GM18499 (cell line): Measurements from ENCODE around the gene PCNX4.
"Not testable (repeated sequence)": the region's sequence is repeated elsewhere in the genome, so short reads cannot be mapped to it uniquely, and the experiment has no call there.

Experiments
- ATAC-seq: cut with Tn5 transposase; IDR thresholded peaks from one replicate; pipeline ENCODE4 v1.9.1; 2021; ENCODE audit warnings: moderate number of reproducible peaks; ENCODE audit not compliant: insufficient read depth, unreplicated experiment

PCNX4 gene

DNA sequence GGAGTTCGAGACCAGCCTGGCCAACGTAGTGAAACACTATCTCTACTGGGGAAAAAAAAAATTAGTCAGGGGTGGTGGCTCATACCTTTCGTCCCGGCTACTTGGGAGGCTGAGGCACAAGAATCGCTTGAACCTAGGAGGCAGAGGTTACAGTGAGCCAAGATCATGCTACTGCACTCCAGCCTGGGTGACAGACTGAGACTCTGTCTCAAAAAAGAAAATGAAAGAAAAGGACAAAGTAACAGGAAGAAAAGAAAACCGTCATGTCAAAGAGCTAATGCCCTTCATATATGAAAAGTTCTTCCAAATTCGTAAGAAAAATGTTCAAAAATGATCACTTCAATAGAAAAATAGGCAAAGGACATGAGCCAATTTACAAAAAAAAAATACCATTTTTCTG is 8.1 kb downstream of the PCNX4 start:
- ATAC-seq = not testable (repeated sequence)

DNA sequence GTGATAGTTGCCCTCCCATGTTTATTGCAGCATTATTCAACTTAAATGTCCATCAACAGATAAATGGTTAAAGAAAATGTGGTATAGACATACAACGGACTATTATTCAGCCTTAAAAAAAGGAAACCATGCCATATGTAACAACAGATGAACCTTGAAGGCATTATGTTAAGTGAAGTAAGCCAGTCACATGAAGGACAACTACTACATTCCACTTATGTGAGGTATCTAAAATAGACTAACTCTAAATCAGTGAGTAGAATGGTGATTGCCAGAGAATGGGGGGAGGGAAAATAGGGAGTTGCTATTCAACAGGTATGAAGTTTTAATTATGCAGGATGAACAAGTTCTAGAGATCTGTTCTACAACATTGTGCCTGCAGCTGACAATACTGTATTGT is 10.1 kb downstream of the PCNX4 start:
- ATAC-seq = no peak

DNA sequence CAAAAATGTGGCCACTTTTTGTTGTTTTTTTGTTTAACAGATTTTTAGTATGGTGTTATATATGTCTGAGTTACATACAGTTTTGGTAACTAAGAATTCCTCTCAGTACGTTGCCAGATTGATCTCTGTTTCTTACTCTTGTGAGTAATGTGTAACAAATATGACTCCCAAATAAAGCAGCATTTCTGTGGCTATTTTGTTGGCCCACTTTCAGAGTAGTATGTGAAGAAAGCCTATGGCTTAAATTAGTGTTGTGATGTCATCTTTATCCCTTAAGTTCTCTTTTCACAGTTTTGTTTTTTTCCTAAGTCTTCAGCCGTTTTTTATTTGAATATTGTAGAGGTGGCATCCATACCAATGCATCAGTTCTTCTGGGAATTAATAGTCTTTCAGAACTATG is 10.7 kb downstream of the PCNX4 start:
- no peak for ATAC-seq

DNA sequence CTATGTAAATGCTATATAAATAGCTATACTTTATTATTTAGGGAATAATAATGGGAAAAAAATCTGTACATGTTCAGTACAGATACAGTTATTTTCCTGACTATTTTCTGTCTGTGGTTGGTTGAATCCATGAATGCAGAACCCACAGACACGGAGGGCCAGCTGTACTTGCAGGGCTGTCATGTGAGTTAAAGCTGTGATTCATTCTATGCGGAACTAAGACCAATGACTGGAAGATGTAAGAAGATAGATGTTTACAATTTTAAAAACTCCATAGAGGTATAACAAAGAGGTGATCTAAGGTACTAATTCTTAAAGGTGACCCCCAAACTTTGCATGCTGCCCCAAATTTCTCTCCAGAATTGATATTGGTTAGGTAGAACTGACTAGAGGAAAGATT is 14.6 kb downstream of the PCNX4 start:
- no peak for ATAC-seq

DNA sequence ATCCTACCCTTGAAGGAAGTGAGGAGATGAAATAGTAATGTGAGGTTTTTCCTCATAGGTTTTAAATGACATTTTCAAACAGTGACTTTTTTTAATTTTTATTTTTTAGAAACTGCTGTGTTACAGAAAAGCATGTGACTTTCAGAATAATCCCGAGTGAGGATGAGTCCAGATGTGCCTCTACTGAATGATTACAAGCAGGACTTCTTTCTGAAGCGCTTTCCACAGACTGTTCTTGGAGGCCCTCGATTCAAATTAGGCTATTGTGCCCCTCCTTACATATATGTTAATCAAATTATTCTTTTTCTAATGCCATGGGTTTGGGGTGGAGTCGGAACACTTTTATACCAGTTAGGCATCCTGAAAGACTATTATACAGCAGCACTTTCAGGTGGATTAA is 15.8 kb downstream of the PCNX4 start:
- no peak for ATAC-seq

DNA sequence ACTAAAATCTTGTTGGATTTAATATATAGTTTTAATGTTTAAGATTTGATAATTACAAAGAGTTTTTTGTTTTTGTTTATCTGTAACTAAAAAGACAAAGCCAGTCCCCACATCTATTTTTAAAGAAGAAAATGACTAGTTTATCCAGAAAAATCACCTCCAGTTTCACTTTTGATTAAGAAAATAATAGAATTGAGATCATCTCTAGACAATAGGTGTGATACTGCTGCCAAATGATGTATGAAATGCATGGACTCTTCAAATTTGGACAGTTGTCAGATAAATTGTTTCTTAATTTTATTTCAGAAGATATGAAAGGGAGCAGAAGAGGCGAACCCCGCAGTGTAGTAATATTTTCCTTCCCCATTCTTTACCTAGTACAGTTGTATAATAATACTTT is 20.0 kb downstream of the PCNX4 start:
- ATAC-seq = no peak

DNA sequence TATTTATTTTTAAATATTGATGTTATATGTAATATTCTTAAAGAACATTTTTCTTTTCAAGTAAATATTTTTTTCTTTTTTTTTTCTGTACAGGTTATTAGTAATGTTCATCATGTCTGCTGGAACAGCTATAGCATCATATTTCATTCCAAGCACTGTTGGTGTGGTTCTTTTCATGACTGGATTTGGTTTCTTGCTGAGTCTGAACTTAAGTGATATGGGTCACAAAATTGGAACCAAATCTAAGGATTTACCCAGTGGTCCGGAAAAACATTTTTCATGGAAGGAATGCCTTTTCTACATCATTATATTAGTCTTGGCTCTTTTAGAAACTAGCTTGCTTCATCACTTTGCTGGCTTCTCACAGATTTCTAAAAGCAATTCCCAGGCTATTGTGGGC is 23.2 kb downstream of the PCNX4 start:
- no peak for ATAC-seq

DNA sequence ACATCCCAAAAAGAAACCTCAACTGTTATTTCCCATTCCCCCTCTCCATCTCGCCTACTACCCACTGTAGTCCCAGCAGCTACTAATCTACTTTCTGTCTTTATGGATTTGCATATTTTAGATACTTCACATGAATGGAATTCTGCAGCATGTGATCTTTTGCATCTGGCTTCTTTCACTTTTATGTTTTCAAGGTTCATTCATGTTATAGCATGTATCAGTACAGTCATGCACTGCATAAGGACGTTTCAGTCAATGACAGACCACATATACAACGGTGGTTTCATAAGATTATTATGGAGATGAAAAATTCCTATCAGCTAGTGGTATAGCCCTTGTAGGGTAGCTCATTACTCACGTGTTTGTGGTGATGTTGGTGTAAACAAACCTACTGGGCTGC is 24.5 kb downstream of the PCNX4 start:
- no peak for ATAC-seq

DNA sequence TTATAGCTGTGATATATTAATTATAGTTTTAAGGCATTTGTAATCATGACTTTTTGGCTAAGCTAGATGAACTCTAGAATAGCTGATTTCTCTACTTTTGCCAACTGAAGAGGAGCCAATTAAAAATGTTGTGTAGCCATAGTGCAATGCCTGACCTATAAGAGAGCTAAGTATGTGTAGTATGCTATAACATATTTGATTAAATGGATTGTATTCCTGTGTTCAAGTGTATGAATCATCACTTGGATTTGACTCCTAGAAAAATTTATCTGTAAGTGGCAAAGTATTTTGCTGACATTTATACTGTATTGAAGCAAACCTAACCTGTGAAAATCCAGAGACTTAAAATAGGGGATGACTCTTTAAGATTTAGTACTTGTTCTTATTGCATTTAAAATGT is 34.2 kb downstream of the PCNX4 start:
- no peak for ATAC-seq

DNA sequence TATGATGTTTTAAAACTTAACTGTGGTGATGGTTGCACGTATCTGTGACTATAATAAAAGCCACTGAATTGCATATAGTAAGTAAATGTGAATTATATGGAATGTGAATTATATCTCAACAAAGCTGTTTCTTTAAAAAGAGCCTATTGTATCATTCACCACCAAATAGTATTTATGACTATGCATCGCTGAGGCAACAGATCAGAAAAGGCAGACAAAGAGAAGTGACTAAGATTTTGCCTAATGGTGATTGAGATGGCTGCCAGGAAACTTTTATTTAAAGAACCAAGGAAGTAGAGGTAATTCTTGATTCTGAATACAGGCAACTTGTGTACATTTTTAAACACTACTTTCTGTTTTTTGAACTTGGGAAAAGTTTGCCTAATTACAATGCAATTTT is 41.8 kb downstream of the PCNX4 start:
- no peak for ATAC-seq

DNA sequence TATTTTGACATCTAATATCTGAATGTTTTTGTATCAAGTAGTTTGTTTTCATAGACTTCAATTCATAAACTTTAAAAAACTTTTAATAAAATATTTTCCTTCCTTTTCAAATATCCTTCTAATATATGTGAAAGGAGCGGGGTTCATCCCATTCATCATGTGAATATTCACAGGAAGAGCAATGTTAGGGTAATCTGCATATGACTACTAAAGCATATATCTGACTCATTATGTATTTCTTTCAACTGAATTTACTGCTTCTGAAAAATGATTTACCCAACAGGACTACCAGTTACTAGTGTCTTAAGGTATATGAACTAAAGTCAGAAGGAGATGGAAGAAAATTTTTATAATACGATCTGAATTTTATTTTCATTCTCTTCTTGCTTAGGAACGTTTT is 43.0 kb downstream of the PCNX4 start:
- no peak for ATAC-seq

DNA sequence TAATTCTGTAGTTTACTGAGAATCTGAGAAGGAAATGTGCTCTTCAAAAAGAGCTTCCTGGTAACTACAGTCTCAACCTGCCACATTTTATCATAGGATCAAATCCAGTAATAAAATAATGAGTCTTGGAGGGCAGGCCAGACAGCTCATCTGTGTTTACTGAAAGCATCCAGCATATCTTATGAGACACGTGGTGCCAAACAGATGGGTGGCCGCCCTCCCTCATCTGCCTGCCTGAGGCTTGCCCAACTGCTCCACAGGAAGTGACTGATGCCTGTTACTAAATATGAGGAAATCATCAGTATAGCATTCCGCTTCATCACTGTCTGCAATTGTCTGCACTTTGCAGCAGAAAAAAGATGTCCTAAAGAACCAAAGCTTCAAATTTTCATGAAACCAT is 60.0 kb downstream of the PCNX4 start:
- ATAC-seq = no peak

DNA sequence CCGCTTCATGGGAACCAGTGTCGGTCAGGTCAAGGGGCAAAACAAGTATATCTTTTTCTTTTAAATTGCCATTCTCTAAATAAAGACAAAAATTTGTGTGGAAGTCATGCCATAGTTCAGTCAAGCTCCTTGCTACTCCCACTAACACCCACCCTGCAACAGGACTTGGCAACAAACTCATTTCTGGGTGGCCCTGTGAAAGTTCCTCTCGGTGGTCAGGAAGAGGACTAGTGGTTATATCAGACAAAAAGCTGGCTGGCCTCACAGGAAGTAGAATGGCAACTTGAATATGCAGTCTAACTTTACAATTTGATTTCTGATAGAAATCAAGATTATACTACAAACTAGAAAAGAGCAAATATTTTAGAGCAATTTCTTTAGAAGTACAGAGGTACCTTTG is 62.3 kb downstream of the PCNX4 start:
- ATAC-seq = no peak

DNA sequence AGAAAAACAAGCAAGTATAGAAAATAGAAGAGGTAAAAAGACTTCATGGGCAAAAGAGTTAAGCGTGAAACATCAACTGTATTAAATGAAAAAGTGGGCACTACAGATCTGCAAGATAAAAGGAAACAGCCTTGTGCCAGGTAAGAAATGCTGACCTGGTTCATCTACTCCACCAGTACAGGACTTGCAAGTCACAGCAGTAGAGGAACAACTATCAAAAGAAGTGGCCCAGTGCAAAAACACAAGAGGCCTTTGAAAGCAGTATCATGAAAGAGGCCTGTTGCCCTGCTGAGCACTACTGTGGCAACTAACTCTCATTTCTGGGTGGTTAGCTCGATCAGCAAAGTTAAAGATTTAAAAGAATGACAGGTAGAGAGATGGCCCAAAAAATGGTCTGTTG is 62.9 kb downstream of the PCNX4 start:
- ATAC-seq = no peak

DNA sequence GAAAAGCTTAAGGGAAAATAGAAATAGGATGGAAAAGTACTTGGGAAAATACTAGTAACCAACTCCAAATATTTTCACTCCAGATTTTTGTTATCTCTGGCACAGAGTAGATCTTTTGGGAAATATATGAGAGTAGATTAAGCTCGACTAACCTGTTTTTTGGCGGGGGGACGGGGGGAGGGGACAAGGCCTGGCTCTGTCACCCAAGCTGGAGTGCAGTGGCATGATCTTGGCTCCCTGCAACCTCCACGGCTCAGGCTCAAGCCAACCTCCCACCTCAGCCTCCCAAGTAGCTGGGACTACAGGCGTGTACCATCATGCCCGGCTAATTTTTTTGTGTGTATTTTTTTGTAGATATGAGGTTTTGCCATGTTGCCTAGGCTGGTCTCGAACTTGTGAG is 68.7 kb downstream of the PCNX4 start:
- ATAC-seq = no peak

DNA sequence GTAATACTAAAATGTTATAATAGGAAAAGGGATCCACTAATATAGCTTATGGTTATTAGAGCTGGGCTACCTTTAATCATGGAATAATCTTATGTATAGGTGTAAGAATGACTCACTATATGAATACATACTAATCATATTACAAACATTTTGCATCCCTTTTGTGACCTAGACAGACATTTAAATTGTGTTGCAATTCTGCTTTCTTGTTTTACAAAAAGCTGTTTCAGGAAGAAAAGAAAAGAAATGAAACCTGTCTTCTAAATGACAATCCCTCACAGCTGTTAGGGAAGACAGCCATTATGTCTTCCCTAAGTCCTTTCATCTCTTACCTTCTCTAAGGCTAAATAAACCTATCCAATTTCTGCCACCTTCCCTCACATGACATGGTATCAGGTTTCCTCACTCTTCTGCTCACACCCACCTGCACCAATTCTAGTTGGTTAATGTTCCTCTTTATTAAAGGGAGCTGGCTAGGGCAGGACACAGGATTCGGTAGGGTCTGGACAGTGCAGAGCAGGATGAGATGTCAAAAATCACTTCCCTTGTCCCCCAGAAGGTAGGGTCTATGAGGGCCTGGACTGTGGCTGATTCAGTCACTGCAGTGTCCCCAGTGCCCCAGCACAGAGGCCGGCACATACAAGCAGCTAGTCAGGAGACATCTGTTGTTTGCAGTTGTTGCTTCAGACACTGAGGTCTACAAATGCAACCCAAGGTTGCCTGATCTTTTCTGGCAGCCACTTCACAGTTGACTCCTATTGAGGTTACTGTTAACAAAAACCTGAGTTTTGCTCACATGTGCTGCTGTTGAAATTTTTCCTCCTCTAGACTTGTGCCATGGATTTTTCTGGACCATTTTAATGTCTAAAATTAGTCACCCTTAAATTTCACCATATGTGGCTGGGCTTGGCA is 69.7 kb downstream of the PCNX4 start:
- no peak for ATAC-seq

DNA sequence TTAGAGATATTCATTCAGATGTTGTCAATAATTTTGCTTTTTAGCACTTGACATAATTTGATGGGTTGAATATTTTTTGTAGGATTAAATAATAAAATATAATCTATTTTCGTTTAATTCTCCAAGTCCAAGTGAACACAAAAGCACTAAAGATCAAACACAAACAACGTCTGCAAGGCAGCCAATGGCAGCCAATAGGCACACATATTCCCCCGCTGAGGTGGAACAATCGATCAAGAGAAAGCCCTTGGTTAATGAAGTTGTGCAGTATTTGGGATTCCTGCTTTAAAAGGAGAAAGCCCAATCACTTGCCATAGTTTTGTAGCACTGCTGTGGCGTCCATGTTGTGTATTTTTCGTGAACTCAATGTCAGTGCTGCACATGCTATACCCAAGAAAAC is 72.0 kb downstream of the PCNX4 start:
- no peak for ATAC-seq

DNA sequence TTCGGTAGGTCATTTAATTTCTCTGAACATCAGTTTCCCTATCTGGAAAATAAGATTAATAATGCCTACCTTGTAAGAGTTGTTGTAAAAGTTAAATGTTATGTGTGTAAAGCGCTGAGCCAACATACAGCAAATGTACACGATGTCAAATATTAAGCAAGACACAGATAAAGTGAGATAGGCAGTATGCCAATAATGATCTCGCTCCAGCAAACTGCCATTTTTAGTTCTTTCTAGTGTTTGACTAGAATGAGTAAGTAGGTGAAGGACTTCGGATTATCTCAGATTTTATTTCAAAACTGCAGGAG is 72.6 kb downstream of the PCNX4 start:
- ATAC-seq = no peak

DNA sequence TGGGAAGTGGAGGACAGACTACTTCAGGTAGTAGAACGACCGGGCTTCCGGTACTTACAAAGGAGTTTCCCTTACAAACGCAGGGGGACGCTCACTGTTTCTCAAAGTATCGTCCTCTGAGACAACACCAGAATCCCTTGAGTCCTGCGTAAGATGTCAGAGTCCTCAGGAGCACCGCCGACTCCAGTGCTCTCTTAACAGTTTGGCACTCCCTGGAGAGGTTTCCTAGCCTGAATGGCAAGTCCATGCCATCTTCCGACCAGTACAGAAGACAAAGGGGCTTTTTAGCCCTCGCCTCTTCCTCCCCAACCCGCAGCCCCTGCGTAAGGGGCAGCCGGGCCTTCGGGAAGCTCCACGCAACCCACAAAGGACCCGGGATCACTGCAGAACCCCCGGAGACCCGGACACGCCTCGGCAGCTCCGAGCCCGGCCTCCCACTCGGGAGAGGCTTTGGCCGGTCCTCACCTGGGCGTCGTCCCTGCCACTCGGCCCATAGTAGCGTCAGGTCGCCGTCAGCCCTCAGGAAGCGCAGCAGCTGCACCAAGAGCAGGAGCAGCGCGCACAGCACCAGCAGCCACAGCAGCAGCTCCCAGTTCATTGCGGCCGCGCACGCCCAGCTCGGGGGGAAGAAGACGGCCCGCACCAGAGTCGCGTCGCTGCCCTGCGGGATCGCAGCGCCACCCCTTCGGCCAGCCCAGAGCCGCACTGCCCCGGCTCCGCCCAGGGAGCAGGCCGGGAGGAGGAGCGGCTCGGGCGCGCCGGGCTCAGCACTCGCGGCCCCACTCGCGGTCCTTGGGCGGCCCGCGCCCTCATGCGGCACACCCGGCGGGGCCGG is 73.2 kb downstream of the PCNX4 start, which contains the start of gene DHRS7:
DHRS7 (minus strand) TSS at position 687 of the 835 bp plus-strand sequence; CDS start at position 598, 89 bp downstream.
- peak; percentile 43 for ATAC-seq

DNA sequence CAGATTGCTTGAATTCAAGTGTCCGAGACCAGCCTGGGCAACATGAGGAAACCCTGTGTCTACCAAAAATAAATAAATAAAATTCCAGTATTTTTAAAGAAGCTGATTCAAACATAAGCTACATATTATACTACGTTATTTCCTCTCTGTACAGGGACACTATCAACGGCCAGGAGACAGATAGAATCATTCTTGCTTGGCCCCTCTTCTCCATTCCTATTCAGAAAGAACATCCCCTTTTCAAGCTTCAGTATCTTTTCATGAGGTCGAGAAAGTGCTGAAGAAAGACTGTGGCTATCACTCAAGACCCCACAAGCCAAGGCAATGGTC is 73.8 kb downstream of the PCNX4 start:
- ATAC-seq = peak; percentile 11

DNA sequence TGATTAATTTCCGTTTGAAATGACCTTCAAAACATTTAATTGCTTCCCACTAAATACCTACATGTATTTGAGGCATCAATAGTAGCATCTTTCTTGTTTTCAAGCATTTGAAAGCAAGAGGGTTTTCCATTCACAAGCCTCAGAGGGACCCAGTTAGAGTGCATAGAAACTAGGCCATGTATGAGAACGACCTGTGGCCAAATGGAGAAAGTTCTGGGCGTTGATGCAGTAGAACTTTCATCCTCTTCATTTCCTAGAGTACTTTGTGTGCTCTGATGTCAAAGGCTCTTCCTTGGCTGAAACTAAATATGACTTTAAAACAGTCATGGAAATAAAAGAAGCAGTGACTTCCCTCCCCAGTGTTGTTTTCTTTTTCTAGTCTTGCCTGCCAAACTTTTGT is 74.4 kb downstream of the PCNX4 start:
- ATAC-seq = no peak

DNA sequence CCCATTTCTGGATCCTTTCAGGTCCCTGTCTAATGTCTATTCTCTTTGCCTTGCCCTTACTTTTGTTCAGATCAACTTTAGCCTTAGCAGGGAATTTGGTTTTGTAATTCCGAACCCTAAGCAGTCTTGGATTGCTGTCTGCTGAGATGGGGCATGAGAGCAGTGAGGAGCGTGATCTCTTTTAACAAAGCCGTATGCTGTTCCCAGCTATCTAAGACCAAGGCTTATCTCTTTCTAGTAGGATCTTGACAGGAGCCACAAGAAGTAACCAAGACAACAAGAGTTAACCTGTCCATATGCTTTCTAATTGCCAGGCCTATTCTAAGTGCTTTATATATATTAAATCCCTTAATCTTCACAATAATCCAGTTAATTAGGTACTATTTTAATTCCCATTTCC is 78.0 kb downstream of the PCNX4 start:
- no peak for ATAC-seq
